ENCODE results near the gene SURF4.
"Not testable (repeated sequence)": the region's sequence is repeated elsewhere in the genome, so short reads cannot be mapped to it uniquely, and the experiment has no call there.

SURF4 gene

DNA sequence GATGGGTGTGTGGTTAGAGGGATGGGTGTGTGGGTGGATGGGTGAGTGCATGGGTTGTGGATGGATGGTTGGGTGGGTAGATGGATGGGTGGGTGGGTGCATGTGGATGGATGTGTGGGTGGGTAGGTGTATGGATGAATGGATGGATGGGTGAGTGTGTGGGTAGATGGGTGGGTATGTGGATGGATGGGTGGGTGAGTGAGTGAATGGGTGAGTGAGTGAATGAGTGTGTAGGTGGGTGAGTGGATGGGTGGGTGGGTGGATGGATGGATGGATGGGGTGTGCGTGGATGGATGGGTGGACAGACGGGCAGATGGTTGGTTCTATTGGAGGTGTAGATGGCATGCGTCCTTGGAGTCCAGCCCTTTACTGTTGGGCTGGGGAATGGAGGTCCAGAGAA, 17.5 kb upstream of the SURF4 start:
- Histone ChIP-seq H3K4me3 (ENCODE audit: low read depth, low read length) (no peak overlapping the region), H3K27me3 (ENCODE audit: insufficient read depth, low read depth, severe bottlenecking) (no peaks in the 10 kb centered on the region), H3K9me3 (ENCODE audit: severe bottlenecking) (no peaks in the 10 kb centered on the region), H3K27ac (no peak overlapping the region), H3K36me3 (no peaks in the 10 kb centered on the region)
- DNase-seq: no peak
- TF ChIP-seq CTCF (IDR thresholded peaks at IDR 0.05; ENCODE audit: low read depth, low read length): no peak

GRCh38 chr9:133392308-133392707, 16.4 kb upstream of the SURF4 start:
- H3K27ac ChIP-seq; H3K36me3 ChIP-seq; DNase-seq; H3K9me3 ChIP-seq (ENCODE audit: severe bottlenecking); H3K27me3 ChIP-seq (ENCODE audit: insufficient read depth, low read depth, severe bottlenecking); H3K4me3 ChIP-seq (ENCODE audit: low read depth, low read length): not testable (repeated sequence)

DNA sequence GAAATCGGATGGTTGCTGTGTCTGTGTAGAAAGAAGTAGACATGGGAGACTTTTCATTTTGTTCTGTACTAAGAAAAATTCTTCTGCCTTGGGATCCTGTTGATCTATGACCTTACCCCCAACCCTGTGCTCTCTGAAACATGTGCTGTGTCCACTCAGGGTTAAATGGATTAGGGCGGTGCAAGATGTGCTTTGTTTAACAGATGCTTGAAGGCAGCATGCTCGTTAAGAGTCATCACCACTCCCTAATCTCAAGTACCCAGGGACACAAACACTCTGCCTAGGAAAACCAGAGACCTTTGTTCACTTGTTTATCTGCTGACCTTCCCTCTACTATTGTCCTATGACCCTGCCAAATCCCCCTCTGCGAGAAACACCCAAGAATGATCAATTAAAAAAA, 15.6 kb upstream of the SURF4 start:
- not testable (repeated sequence) for H3K36me3 ChIP-seq; H3K27me3 ChIP-seq (ENCODE audit: insufficient read depth, low read depth, severe bottlenecking); H3K27ac ChIP-seq; H3K9me3 ChIP-seq (ENCODE audit: severe bottlenecking); DNase-seq; H3K4me3 ChIP-seq (ENCODE audit: low read depth, low read length)

GRCh38 chr9:133390713-133391112, 14.9 kb upstream of the SURF4 start:
- TF ChIP-seq CTCF (IDR thresholded peaks at IDR 0.05; ENCODE audit: low read depth, low read length): no peak
- no peak overlapping the region for H3K27ac ChIP-seq
- no peak overlapping the region for H3K4me3 ChIP-seq (ENCODE audit: low read depth, low read length)
- no peaks in the 10 kb centered on the region for H3K27me3 ChIP-seq (ENCODE audit: insufficient read depth, low read depth, severe bottlenecking)
- no peak for DNase-seq
- no peaks in the 10 kb centered on the region for H3K9me3 ChIP-seq (ENCODE audit: severe bottlenecking)
- no peaks in the 10 kb centered on the region for H3K36me3 ChIP-seq

GRCh38 chr9:133389562-133389961, 13.7 kb upstream of the SURF4 start:
- Histone ChIP-seq H3K36me3 (no peaks in the 10 kb centered on the region), H3K4me3 (ENCODE audit: low read depth, low read length) (no peak overlapping the region), H3K9me3 (ENCODE audit: severe bottlenecking) (no peaks in the 10 kb centered on the region), H3K27ac (no peak overlapping the region), H3K27me3 (ENCODE audit: insufficient read depth, low read depth, severe bottlenecking) (no peaks in the 10 kb centered on the region)
- TF ChIP-seq CTCF (IDR thresholded peaks at IDR 0.05; ENCODE audit: low read depth, low read length): no peak
- DNase-seq: no peak

GRCh38 chr9:133389025-133389557, 13.2 kb upstream of the SURF4 start:
- no peak for DNase-seq
- no peak overlapping the region for H3K4me3 ChIP-seq (ENCODE audit: low read depth, low read length)
- TF ChIP-seq CTCF (IDR thresholded peaks at IDR 0.05; ENCODE audit: low read depth, low read length): no peak
- H3K27ac ChIP-seq: no peak overlapping the region
- no peaks in the 10 kb centered on the region for H3K36me3 ChIP-seq
- H3K27me3 ChIP-seq (ENCODE audit: insufficient read depth, low read depth, severe bottlenecking): no peaks in the 10 kb centered on the region
- H3K9me3 ChIP-seq (ENCODE audit: severe bottlenecking): no peaks in the 10 kb centered on the region

- no peaks in the 10 kb centered on the region for H3K9me3 ChIP-seq (ENCODE audit: severe bottlenecking)
- no peak for DNase-seq
- H3K27me3 ChIP-seq (ENCODE audit: insufficient read depth, low read depth, severe bottlenecking): no peaks in the 10 kb centered on the region
- TF ChIP-seq CTCF (IDR thresholded peaks at IDR 0.05; ENCODE audit: low read depth, low read length): no peak
- H3K27ac ChIP-seq: no peak overlapping the region
- H3K4me3 ChIP-seq (ENCODE audit: low read depth, low read length): no peak overlapping the region
- H3K36me3 ChIP-seq: no peaks in the 10 kb centered on the region
Measured at GRCh38 chr9:133387680-133388079, 11.8 kb upstream of the SURF4 start.

Measured in WERI-Rb-1 (cell line).